NK-92 treated with Interleukin-12 subunit alpha and Interleukin-12 subunit beta, amount 100 ng/mL, for 24 hours (cell line): ENCODE data around the gene SCN5A.
"Not testable (repeated sequence)": the region's sequence is repeated elsewhere in the genome, so short reads cannot be mapped to it uniquely, and the experiment has no call there.

Source experiments
- DNase-seq: peaks from one replicate; lab custom pipeline; 2025; lab: John Stamatoyannopoulos, UW

The SCN5A gene

GRCh38 chr3:38578081-38578475, 71.4 kb downstream of the SCN5A start:
- DNase-seq = no peak

DNA sequence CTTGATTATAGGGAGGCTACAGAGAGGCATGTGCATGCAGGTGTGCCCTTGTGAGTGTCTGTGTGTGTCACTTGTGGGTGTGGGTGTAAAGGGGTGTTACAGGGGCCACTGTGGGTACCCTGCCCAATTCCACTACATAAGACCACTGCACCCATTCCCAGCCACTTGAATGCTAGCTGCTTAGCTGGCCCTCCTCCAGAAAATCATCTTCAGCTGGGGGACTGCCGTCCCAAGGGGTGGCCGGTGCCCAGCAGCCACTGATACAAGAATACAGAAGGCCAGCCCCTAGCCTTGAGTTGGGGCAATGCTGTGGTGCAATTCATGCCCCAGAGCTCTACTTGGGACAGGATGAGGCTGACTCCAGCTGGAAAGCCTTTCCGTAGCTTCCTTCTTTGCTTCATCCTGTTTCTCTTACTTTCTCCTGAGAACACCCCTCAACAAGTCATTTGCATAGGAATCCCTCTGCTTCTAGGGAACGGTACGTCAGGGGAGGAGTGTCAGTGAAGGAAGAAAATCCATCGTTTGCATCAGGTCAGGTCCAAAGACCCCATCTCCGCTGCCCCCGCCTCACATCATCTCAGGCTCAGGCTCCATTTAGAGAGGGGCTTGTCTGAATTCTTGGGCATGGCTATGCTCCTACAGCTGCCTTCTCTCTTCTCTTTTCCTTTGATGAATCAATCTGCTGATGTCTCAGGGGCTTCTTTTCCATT, 72.0 kb downstream of the SCN5A start:
- no peak for DNase-seq

DNA sequence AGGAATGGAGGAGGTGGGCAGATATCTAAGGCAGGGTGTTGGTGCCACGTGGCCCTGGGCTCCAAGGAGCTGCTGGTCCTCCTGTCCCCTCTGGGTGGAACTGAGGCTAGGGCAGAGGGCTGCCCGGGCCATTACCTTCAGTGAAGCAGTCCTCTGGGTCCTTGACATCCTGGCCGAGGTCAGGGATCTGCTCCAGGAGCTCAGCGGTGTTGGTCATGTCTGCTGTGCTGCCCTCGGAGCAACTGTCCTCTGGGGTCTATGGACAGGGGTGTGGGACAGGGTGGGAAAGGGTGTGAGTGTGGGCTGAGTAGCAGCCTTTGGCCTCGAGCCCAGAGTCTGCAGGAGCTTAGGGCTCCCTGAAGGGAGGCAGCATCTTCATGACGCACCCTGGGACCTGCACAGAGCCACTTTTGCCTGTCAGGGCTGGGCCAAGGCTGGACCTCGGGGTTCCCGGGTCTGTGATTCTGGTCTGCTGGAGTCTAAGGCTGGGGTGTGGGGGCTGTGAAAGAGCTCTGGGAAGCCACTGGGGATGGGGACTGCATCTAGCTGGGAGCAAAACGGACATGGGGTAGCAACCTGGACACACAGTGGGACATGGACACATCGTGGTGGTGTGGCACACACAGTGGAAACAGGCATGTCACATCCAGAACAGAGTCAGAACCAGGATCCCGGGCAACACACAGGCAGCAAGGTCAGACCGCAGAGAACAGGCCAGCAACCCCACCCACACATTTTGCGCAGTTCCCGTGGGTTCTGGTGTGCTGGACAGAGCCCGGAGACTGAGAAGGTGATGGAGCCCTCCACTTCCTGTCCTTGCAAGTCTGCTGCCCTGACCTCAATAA, 72.7 kb downstream of the SCN5A start:
- no peak for DNase-seq

GRCh38 chr3:38576131-38576525, 73.4 kb downstream of the SCN5A start:
- DNase-seq = no peak

GRCh38 chr3:38575279-38575843, 74.1 kb downstream of the SCN5A start:
- DNase-seq = no peak

DNA sequence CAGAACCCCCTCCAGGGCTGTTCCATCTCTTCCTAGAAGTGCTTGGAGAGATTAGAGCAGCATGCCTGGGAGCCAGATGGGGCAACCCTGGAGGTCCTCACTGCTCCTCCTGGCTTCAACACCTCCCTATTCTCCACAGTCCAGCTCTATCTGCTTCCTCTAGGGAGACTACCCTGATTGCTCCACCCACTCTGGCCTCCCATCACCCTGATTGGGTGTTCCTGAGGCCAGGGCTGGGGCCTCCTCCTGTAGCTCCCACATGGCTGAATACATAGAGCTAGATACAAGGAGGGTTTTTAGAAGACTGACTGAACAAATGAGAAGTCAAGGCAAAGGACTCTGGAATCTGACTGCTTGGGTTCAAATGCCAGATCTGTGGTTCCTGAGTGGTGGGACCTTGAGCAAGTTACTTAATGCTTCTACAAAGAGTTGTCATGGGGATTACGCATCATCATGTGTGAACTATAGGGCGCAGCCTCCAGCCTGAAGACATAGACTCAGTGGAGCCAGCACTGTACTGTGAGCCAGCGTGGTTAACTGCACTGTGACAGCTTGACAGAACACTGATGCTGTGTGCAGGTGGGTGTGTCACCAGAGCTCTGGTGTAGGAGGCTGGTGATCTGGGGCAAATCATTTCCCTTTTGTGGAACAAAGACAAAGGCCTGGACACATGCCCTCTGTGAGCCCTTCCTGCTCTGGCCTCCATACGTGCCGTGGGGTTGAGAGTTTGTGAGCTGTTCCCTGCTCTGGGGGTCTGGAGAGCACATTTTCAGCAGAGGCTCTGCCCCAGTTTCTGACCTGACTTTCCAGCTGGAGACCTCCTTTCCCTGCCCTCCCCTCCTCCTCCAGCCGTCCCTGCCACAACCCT, 74.8 kb downstream of the SCN5A start:
- DNase-seq = no peak

DNA sequence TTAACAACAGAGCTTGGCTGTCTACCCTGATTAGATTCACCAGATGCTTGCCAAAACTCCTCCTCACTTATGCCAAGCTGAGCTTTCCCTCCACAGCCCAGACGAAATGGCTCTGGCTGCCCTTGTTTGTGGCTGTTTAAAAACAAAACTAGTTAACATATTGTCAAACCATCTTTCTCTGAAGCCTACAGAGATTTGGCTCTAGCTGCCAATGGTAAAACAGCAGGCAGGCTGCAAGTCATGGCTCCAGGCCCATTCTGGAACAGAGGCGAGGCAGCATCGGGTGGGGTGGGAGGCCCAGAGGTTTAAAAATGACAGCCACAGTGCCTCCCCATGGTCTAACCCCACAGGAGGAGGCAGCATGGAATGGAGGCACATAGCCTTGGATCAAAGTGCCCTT, 75.9 kb downstream of the SCN5A start:
- DNase-seq = no peak

DNA sequence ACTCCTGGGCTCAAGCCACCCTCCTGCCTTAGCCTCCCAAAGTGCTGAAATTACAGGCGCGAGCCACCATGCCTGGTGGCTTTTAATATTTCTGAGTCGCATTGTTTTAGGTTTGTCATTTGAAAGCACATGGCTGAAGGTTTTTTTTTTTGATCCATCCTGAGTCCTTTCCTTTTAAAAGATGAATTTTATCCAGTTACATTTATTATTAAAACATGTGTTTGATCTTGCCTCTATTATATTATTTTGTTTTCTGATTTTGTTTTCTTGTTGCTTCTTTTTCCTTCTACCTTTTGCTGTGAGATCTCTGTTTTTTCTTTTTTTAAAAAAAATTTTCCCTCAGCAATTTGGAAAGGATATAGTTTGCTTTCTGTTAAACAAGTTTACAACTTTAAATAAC, 76.4 kb downstream of the SCN5A start:
- DNase-seq = no peak

DNA sequence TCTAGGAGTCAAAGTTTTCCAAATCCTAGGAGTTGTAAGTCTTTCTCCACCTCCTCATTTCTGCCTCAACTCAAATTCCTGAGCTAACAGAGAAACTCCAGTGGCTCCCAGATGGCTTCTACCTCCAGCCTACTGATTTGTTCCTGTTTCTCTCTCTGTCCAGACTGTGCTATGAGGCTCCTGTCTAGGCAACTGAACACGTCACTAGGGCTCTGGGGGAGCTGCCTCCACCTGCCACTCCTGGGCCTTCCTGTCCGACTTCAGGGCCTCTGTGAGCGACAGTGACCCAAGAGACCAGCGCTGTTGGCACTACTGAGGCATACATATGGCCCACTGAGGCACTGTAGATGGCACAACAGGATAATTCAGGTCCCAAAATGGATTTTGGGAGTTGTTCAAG, 82.0 kb downstream of the SCN5A start:
- DNase-seq = no peak

DNA sequence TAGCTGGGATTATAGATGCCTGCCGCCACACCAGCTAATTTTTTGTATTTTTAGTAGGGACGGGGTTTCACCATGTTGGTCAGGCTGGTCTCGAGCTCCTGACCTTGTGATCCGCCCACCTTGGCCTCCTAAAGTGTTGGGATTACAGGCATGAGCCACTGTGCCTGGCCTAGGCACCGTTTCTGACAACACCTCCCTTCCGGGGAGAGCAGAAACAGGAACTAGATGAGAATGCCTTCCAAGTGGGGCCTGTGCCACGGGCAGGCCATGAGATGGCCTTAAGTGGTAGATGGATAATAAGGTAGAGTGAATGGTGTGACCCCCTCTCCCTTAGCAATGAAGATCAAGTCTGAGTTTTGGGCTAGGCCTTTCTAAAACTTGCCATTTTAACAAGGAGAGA, 82.7 kb downstream of the SCN5A start:
- DNase-seq = not testable (repeated sequence)

DNA sequence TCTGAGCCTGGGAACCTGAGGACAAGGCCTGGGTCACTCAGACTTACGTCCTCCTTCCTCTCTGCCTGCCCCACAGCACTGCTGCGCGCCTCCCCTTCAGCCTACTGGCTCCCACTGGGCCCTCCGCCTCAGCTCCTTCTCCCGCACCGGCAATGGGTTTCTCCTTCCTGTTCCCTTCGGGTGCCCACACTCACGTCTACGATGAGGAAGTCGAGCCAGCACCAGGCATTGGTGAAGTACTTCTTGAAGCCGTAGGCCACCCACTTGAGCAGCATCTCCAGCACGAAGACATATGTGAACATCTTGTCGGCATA, 83.3 kb downstream of the SCN5A start:
- no peak for DNase-seq

DNA sequence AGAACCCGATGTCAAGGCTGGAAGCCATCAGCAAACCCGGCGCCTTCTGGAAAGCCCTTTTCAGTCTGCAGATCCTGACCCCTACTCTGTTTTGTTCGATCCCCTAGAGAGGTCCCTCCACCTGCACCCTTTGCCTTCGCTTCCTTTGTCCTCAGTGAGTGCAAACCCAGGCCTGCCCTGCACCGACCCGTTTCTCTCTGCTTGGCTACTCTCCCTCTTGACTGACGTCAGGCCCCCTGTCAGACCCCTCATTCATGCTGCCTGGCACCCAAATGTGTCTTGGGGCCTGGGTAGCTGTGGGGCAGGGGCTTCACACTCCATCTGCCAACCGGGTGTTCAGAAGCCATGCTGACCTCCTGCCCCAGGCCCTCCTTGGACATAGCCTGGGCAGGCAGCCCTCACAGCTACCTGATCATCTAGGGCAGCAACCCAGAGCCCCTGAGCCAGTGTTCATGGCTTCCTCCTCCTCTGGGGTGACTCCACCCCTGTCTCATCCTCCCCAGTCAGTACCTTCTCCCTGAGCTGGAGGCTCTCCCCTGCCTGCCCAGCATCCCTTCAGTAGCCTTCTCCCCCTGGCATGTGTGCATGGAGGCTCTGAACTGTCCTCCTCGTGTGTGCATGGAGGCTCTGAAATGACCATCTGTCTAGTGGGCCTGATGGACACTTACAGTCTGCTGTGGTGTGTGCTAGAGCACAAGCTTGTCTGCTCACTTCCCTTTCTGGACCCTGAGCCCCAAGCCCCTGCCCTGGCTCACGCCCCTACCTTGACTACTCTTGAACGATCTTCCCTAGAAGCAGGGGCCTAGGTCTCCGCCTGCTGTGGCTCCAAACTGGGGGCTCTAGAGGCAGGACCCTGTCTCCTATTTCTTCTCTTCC, 83.9 kb downstream of the SCN5A start:
- DNase-seq = no peak

DNA sequence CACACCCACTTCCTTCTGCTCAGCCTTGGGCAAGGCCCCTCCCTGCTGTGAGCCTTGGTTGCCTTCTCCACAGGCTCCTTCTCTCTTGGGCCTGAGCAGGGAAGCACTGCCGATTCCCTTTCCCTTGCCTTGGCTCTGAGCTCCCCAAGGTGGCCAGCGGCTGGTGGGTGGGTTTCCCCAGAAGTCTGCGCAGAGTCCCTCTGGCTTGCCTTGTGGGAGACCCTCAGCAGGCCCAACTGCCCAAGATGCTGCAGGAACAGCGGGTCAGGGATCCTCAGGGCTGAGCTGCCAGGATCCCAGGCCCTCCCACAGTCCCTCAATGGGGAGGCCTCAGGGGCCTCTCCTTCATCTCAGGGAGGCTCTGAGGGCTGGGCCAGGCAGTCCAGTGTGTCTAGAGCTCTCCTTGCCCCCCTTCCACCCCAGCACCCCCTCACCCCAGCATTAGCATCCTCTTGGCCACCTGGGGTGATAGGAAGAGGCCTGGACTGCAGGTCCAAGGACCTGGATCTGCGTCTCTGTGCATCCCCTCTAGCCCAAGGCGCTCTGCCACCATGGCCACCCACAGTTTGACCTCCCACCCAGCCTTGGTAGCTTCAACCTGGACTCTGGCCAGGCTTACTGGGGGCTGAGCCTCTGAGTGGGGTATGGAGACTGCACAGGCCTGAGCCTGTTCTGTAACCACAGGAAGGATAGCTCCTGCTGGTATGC, 84.7 kb downstream of the SCN5A start:
- DNase-seq = no peak

- no peak for DNase-seq
Observed at GRCh38 chr3:38563886-38564270, 85.6 kb downstream of the SCN5A start.

GRCh38 chr3:38563070-38563885, 86.2 kb downstream of the SCN5A start:
- DNase-seq = no peak

DNA sequence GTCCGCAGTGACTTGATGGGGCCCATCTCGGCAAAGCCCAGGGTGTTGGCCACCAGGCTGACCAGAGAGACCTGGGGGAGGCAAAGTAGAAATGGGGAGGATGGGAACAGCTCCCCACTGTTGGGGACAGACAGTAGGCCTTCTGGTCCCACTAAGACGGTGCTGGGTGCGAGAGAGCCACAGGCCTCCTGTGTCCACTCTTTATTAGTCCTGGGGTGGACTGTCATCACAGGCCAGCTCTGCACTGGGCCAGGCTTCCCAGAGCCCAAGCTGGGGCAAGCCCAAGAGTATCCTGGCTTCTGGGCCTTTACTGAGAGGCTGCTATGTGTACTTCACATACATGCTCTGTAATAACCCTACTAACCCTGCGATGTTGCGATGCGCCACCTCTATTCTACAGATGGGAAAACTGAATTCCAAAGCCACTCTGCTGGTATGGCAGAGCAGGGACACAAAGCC, 87.0 kb downstream of the SCN5A start:
- DNase-seq = no peak

DNA sequence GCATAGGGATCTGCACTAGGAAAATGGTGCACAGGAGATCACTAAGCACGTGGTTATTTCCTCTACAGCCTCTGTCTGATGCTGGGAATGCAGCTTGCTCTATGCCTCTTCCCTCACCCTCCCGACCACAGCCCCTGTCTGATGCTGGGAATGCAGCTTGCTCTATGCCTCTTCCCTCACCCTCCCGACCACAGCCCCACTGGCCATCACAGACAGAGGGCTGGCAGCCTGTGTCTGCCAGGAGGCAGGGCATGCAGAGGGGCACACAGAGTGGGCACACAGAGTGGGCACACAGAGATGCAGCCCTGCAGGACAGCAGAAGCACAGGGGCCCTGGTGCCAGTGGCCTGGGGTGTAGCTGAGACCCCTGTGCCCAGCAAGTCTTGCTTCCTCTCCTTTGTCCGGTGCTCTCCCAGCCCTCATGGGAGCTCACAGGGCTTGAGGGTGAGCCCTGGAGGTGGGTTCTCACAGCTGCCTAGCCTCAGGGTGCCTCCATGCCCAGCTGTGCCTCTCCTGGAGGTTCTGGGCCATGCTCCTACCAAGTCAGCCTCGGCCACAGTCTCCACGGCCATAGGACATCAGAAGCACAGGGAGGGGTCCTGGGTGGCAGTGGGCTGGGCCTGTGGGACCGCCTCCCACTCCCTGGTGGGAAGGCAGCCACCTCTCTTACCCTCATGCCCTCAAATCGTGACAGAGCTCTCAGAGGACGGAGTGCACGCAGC, 87.6 kb downstream of the SCN5A start:
- no peak for DNase-seq

DNA sequence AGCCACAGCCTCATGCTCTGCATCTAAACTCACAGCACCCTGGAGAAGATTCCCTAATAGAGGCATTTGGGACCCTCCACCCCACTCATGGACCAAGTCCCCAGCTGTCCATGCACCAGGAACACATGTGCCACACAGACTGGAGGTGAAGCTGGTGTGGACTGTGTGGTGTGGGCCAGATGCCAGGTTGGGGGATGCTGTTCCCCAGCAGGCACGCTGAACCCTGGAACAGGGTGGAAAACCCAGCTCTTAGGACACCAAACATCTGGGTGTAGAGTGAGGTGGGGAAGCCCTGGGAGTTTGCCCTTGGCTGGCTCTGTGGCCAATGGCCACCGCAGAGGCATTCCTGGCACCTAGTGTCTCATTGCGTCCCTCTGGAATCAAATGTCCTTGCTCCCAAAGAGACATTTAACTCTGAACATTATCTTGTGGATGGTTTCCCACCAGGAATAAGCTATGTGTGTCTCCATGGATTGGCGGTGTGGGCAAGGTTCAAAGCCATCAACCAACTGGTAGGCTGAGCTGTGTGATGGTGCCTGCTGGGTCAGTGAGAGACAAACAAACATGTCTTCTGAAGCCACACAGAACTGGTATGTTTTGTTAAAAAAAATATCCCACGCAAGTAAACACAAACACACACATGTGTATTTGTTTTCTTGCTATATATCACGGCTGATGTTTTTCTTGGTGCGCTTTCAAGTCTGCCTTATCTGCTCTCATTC, 88.3 kb downstream of the SCN5A start:
- no peak for DNase-seq

DNA sequence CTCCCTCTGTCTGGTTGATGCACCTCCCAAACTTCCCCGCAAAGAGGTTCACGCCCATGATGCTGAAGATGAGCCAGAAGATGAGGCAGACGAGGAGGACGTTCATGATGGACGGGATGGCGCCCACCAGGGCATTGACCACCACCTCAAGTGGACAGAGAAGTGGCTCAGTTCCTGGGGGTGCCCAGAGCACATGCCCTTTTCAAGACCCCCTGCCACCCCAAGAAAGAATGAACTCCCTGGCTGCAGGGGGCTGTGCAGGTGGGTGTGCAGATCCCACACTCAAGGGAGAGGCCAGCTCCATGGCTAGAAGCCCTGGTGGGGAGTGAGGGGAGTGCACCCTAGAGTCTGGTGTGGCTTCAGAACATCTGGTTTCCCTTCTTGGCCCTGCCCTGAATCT, 89.2 kb downstream of the SCN5A start:
- DNase-seq = no peak
